ENCODE data around the gene NAT10. TPM values are rescaled to one million over a fixed set of nuclear protein-coding genes. Genes with fewer than 3 reads are reported as not detected.

Gene NAT10
- total and polyA plus RNA-seq, 7 experiments from 2014 or later, result 33.8 to 104 (median 69.3) TPM

- ATAC-seq (no peak), DNase-seq (no peak)
- Mint-ChIP-seq H3K27ac (no peak overlapping the region), H3K9me3 (no peaks in the 10 kb centered on the region), H3K27me3 (no peaks in the 10 kb centered on the region), H3K36me3 (no peaks in the 10 kb centered on the region), H3K4me3 (no peak overlapping the region), H3K4me1 (peaks cover 0 to 39% (median 5%) of the 10 kb centered on the region in 7 donors)
- Histone ChIP-seq H3K27ac (ENCODE audit: low read depth, low read length) (no peak overlapping the region), H3K4me1 (ENCODE audit: control insufficient read depth in 2 of 2, insufficient read depth in 2 of 2, low read length in 2 of 2) (no peaks in the 10 kb centered on the region), H3K9me3 (ENCODE audit: control insufficient read depth in 2 of 3, low read length in 3 of 3) (no peaks in the 10 kb centered on the region), H3K4me3 (ENCODE audit: low read length) (no peak overlapping the region), H3K27me3 (ENCODE audit: control insufficient read depth in 2 of 2, insufficient read depth in 2 of 2, low read length in 2 of 2) (no peaks in the 10 kb centered on the region), H3K36me3 (ENCODE audit: control insufficient read depth in 2 of 3, insufficient read depth in 3 of 3, low read length in 3 of 3) (no peaks in the 10 kb centered on the region)
- CTCF ChIA-PET, result no interaction called here
- intact Hi-C loops (cut with micrococcal nuclease), result no loop called here
- POLR2A ChIA-PET, result no interaction called here
These were observed 89.3 kb downstream of the NAT10 start for GRCh38 chr11:34194576-34195335.

Other genes with a start within 250 kb of the NAT10 start
- 10 to 100 TPM in 1 of 5 experiments, 1 to 10 TPM in 1, under 1 TPM in 2, not detected in 1; 0.73 to 40.4 (median 2.6) TPM for gene LMO2, start 213.6 kb upstream of the NAT10 start, total RNA-seq
- under 1 TPM in 1 of 2 donors, not detected in 1; 0.26 TPM for gene LMO2, start 213.6 kb upstream of the NAT10 start, polyA plus RNA-seq
- gene CAPRIN1, start 53.9 kb upstream of the NAT10 start, total RNA-seq, result 100 to 1,000 TPM; 120 to 227 (median 163) TPM
- gene CAPRIN1, start 53.9 kb upstream of the NAT10 start, polyA plus RNA-seq, result 10 to 100 TPM; 65.0 to 99.0 TPM